ENCODE measurements around the gene PLIN1. TPM values are rescaled to one million over a fixed set of nuclear protein-coding genes. Genes with fewer than 3 reads are reported as not detected.
"Not testable (repeated sequence)": the region's sequence is repeated elsewhere in the genome, so short reads cannot be mapped to it uniquely, and the experiment has no call there.

The PLIN1 gene
- total RNA-seq, 5 donors from 2014 or later (not counting 1 experiment from before 2014, with no cell fraction given) = 0.25 to 1.1 (median 0.60) TPM; not detected in 1

DNA sequence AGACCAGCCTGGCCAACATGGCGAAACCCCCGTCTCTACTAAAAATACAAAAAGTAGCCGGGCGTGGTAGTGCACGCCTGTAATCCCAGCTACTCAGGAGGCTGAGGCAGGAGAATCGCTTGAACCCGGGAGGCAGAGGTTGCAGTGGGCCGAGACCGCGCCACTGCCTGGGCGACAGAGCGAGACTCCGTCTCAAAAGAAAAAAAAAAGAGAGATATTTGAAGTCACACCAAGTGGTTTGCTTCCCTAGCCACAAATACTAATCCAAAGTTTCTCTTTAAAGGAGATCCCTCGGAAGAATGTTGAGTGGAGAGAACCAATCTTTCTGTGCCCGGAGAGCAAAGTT is 10.7 kb upstream of the PLIN1 start:
- CTCF ChIA-PET = interaction anchor here in 1 of 2 donors (0.6 kb wide), 1 partner anchor 49 kb away, joined by 3 read pairs; no protein-coding TSS in a partner anchor
- ATAC-seq (replicated peaks in 1 of 4) = not testable (repeated sequence)

DNA sequence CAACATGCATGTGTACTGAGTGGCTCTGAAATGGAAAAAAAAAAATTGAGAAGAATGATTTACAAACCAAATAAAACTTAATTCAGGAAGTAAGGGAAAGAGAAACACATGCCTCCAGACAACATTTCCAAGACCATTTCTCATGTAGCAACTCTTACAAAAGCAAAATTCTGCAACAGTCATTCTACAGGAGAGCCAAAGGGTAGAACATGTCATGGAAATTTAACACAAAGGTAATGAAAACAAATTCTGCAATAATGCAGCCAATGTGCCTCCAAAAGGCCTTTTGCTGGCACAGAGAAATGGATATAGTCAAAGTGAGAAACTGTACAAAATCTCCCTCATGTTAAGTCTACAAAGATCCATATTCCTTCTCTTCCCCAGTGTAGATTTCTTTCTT is 7.4 kb upstream of the PLIN1 start:
- H3K36me3 ChIP-seq (ENCODE audit: control insufficient read depth in 2 of 2, extremely low read depth in 1 of 2, insufficient read depth in 1 of 2, low read length in 1 of 2) = peaks cover 0 to 5% of the 10 kb centered on the region in 2 donors
- peaks cover 29% of the 10 kb centered on the region for H3K36me3 Mint-ChIP-seq
- H3K4me1 ChIP-seq (ENCODE audit: control insufficient read depth in 1 of 2, extremely low read depth in 1 of 2, insufficient read depth in 2 of 2, low read length in 2 of 2) = peaks cover 0 to 14% of the 10 kb centered on the region in 2 experiments
- no peak for ATAC-seq (replicated peaks in 1 of 4)
- no peaks in the 10 kb centered on the region for H3K27me3 ChIP-seq (replicated peaks in 1 of 2; ENCODE audit: control insufficient read depth in 2 of 2, extremely low read depth in 1 of 2, insufficient read depth in 2 of 2, low read length in 1 of 2)
- no peak overlapping the region for H3K4me3 Mint-ChIP-seq
- no peak for DNase-seq
- no peaks in the 10 kb centered on the region for H3K9me3 Mint-ChIP-seq
- H3K27me3 Mint-ChIP-seq = no peaks in the 10 kb centered on the region
- no peak overlapping the region for H3K27ac Mint-ChIP-seq
- peaks cover 14 to 17% (median 15%) of the 10 kb centered on the region in 3 donors for H3K4me1 Mint-ChIP-seq
- H3K4me3 ChIP-seq (ENCODE audit: control insufficient read depth in 1 of 2, extremely low read depth in 1 of 2, low read length in 1 of 2) = no peak overlapping the region
- no peaks in the 10 kb centered on the region for H3K9me3 ChIP-seq
- ChIA-PET POLR2A (no interaction called here), CTCF (no interaction called here)
- H3K27ac ChIP-seq (ENCODE audit: low read length) = no peak overlapping the region

More for the DNA sequence above, 10.7 kb upstream of the PLIN1 start:
- H3K27me3 Mint-ChIP-seq; DNase-seq; POLR2A ChIA-PET; H3K36me3 ChIP-seq (ENCODE audit: control insufficient read depth in 2 of 2, extremely low read depth in 1 of 2, insufficient read depth in 1 of 2, low read length in 1 of 2); H3K27ac ChIP-seq (ENCODE audit: low read length); H3K9me3 ChIP-seq; H3K36me3 Mint-ChIP-seq; H3K9me3 Mint-ChIP-seq; H3K27me3 ChIP-seq (replicated peaks in 1 of 2; ENCODE audit: control insufficient read depth in 2 of 2, extremely low read depth in 1 of 2, insufficient read depth in 2 of 2, low read length in 1 of 2): not testable (repeated sequence)
- peak overlapping the region; percentile 75 to 91 for H3K4me3 ChIP-seq (ENCODE audit: control insufficient read depth in 1 of 2, extremely low read depth in 1 of 2, low read length in 1 of 2)
- WGBS (ENCODE audit: insufficient coverage) = 79% methylated on average over 10 of the region's 15 CpGs
- H3K4me1 Mint-ChIP-seq = peaks cover 14 to 17% (median 15%) of the 10 kb centered on the region in 3 donors
- peak overlapping the region; percentile 89 to 93 (median 89) for H3K4me3 Mint-ChIP-seq
- peak overlapping the region in 1 of 2 donors; percentile 76 for H3K27ac Mint-ChIP-seq
- H3K4me1 ChIP-seq (ENCODE audit: control insufficient read depth in 1 of 2, extremely low read depth in 1 of 2, insufficient read depth in 2 of 2, low read length in 2 of 2) = peaks cover 0 to 14% of the 10 kb centered on the region in 2 experiments

DNA sequence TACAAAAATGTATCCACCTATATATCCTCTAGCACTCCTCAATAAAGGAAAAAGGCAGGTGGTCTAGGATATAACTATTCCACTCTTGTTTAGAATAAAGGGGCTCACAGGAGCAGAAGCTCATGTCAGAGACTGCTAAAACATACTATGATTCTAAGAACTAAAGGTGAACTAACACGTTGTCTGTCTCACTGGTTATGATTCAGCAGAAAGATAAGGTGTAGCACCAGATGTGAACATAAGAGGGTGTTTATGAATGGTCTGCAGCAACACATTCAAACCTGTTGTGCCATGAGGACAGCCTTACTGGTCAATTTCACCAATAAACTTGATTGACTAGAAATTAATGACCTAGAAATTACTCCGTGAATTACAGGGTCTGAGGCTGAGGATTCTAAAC is 6.8 kb upstream of the PLIN1 start:
- POLR2A ChIA-PET = interaction anchor here in 1 of 2 donors (0.6 kb wide), 1 partner anchor 267 kb away, joined by 4 read pairs; no protein-coding TSS in a partner anchor
- Histone ChIP-seq H3K27me3 (replicated peaks in 1 of 2; ENCODE audit: control insufficient read depth in 2 of 2, extremely low read depth in 1 of 2, insufficient read depth in 2 of 2, low read length in 1 of 2) (no peaks in the 10 kb centered on the region), H3K4me1 (ENCODE audit: control insufficient read depth in 1 of 2, extremely low read depth in 1 of 2, insufficient read depth in 2 of 2, low read length in 2 of 2) (peaks cover 0 to 10% of the 10 kb centered on the region in 2 experiments), H3K4me3 (ENCODE audit: control insufficient read depth in 1 of 2, extremely low read depth in 1 of 2, low read length in 1 of 2) (no peak overlapping the region), H3K27ac (ENCODE audit: low read length) (no peak overlapping the region), H3K9me3 (no peaks in the 10 kb centered on the region), H3K36me3 (ENCODE audit: control insufficient read depth in 2 of 2, extremely low read depth in 1 of 2, insufficient read depth in 1 of 2, low read length in 1 of 2) (peaks cover 0 to 5% of the 10 kb centered on the region in 2 donors)
- DNase-seq (no peak), ATAC-seq (replicated peaks in 1 of 4) (no peak)
- CTCF ChIA-PET = no interaction called here
- Mint-ChIP-seq H3K9me3 (no peaks in the 10 kb centered on the region), H3K27me3 (no peaks in the 10 kb centered on the region), H3K4me1 (peaks cover 12 to 13% (median 12%) of the 10 kb centered on the region in 3 donors), H3K4me3 (no peak overlapping the region), H3K27ac (no peak overlapping the region), H3K36me3 (peaks cover 31% of the 10 kb centered on the region)
- WGBS (ENCODE audit: insufficient coverage) = 100% methylated on average over 1 of the region's 2 CpGs

DNA sequence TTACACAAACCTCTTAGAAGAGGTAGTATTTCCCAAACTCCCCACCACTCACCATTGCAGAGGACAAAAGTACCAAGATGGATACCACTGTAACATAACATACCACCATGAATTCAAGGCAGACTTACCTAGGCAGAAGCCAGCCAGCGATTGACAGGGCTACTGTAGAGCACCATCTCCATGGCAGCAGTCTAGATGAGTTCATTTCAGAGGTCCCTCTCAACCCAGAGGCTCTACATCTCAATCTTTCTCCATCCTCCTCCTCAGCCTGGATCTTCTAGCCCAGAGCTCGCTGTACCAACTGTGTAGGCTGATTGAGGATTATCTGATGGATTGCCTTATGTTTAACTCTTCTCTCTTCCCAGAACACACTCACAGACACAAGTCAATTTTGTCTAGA is 2.0 kb upstream of the PLIN1 start:
- ChIA-PET POLR2A (no interaction called here), CTCF (no interaction called here)
- no peaks in the 10 kb centered on the region for H3K4me1 Mint-ChIP-seq
- WGBS (ENCODE audit: insufficient coverage) = 100% methylated on average over 1 of the region's 2 CpGs
- H3K4me3 Mint-ChIP-seq = no peak overlapping the region
- H3K27ac Mint-ChIP-seq = no peak overlapping the region
- no peaks in the 10 kb centered on the region for H3K9me3 Mint-ChIP-seq
- ATAC-seq (replicated peaks in 1 of 4) = no peak
- Histone ChIP-seq H3K27ac (ENCODE audit: low read length) (no peak overlapping the region), H3K36me3 (ENCODE audit: control insufficient read depth in 2 of 2, extremely low read depth in 1 of 2, insufficient read depth in 1 of 2, low read length in 1 of 2) (peaks cover 0 to 5% of the 10 kb centered on the region in 2 donors), H3K9me3 (no peaks in the 10 kb centered on the region), H3K4me3 (ENCODE audit: control insufficient read depth in 1 of 2, extremely low read depth in 1 of 2, low read length in 1 of 2) (no peak overlapping the region), H3K27me3 (replicated peaks in 1 of 2; ENCODE audit: control insufficient read depth in 2 of 2, extremely low read depth in 1 of 2, insufficient read depth in 2 of 2, low read length in 1 of 2) (peaks cover 0 to 2% of the 10 kb centered on the region in 2 experiments), H3K4me1 (ENCODE audit: control insufficient read depth in 1 of 2, extremely low read depth in 1 of 2, insufficient read depth in 2 of 2, low read length in 2 of 2) (no peaks in the 10 kb centered on the region)
- H3K36me3 Mint-ChIP-seq = peaks cover 33% of the 10 kb centered on the region
- no peak for DNase-seq
- no peaks in the 10 kb centered on the region for H3K27me3 Mint-ChIP-seq

DNA sequence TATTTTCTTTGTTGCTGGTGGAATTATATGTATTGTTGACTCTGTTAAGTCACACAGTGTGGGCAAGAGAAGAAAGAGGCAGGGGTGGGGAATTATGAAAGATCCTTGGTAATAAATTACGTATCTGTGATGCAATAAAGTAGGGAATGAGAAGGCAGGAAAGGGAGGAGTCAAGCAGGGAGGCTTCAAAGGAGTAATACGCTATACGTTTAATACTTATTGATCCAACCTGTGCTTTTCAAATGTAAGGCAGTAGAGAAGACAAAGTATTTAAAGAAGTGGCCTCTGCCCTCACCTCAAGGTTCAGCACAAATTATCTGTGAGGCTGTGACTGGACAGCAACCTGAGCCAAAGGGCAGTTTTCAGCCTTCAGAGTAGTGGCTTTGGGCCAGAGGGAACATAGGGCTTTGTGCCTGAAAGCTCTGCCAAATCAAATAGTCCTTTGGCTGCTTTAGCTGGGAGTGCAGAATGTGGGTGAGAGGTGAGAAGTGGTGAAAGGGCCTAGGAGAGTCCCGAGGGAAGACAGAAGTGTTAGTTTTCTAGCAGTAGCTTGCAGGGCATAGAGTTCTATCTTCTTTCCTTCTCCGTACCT is 1.2 kb upstream of the PLIN1 start:
- Mint-ChIP-seq H3K4me1 (no peaks in the 10 kb centered on the region), H3K36me3 (peaks cover 30% of the 10 kb centered on the region), H3K9me3 (no peaks in the 10 kb centered on the region), H3K4me3 (no peak overlapping the region), H3K27ac (no peak overlapping the region), H3K27me3 (no peaks in the 10 kb centered on the region)
- CTCF ChIA-PET = no interaction called here
- DNase-seq (no peak), ATAC-seq (replicated peaks in 1 of 4) (no peak)
- POLR2A ChIA-PET = no interaction called here
- Histone ChIP-seq H3K9me3 (no peaks in the 10 kb centered on the region), H3K36me3 (ENCODE audit: control insufficient read depth in 2 of 2, extremely low read depth in 1 of 2, insufficient read depth in 1 of 2, low read length in 1 of 2) (peaks cover 0 to 5% of the 10 kb centered on the region in 2 donors), H3K4me1 (ENCODE audit: control insufficient read depth in 1 of 2, extremely low read depth in 1 of 2, insufficient read depth in 2 of 2, low read length in 2 of 2) (no peaks in the 10 kb centered on the region), H3K27me3 (replicated peaks in 1 of 2; ENCODE audit: control insufficient read depth in 2 of 2, extremely low read depth in 1 of 2, insufficient read depth in 2 of 2, low read length in 1 of 2) (peaks cover 0 to 2% of the 10 kb centered on the region in 2 experiments), H3K4me3 (ENCODE audit: control insufficient read depth in 1 of 2, extremely low read depth in 1 of 2, low read length in 1 of 2) (no peak overlapping the region), H3K27ac (ENCODE audit: low read length) (no peak overlapping the region)
- 87% methylated on average over 3 of the region's 5 CpGs for WGBS (ENCODE audit: insufficient coverage)

DNA sequence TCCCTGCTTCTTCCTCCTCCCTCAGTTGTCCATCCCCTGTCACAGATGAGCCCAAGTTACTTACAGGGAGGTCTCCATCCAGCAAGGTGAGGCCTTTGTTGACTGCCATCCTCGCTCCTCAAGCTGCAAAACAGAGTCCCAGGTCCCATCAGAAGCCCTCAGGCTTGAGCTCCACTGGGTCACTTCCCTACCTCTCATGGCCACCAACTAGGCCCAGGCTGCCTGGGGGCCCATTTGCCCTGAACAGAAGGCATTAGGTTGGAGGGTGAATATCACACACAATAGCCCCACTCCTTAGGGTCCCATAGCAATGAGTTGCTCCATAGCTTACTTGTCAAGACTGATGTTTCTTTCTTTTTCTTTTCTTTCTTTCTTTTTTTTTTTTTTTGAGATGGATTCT is 1.8 kb downstream of the PLIN1 start:
- WGBS (ENCODE audit: insufficient coverage) = 67% methylated on average over 1 of the region's 1 CpG
- H3K36me3 Mint-ChIP-seq = peaks cover 13% of the 10 kb centered on the region
- DNase-seq (no peak), ATAC-seq (replicated peaks in 1 of 4) (no peak)
- Histone ChIP-seq H3K36me3 (ENCODE audit: control insufficient read depth in 2 of 2, extremely low read depth in 1 of 2, insufficient read depth in 1 of 2, low read length in 1 of 2) (no peaks in the 10 kb centered on the region), H3K27ac (ENCODE audit: low read length) (no peak overlapping the region), H3K4me3 (ENCODE audit: control insufficient read depth in 1 of 2, extremely low read depth in 1 of 2, low read length in 1 of 2) (no peak overlapping the region), H3K4me1 (ENCODE audit: control insufficient read depth in 1 of 2, extremely low read depth in 1 of 2, insufficient read depth in 2 of 2, low read length in 2 of 2) (no peaks in the 10 kb centered on the region), H3K27me3 (replicated peaks in 1 of 2; ENCODE audit: control insufficient read depth in 2 of 2, extremely low read depth in 1 of 2, insufficient read depth in 2 of 2, low read length in 1 of 2) (peaks cover 0 to 2% of the 10 kb centered on the region in 2 experiments), H3K9me3 (no peaks in the 10 kb centered on the region)
- CTCF ChIA-PET = no interaction called here
- H3K27me3 Mint-ChIP-seq = peaks cover 0 to 4% of the 10 kb centered on the region in 2 donors
- no peaks in the 10 kb centered on the region for H3K4me1 Mint-ChIP-seq
- no peak overlapping the region for H3K27ac Mint-ChIP-seq
- no peaks in the 10 kb centered on the region for H3K9me3 Mint-ChIP-seq
- no peak overlapping the region for H3K4me3 Mint-ChIP-seq
- POLR2A ChIA-PET = no interaction called here

All from T-cell (primary cell).